SJSA1 (cell line): ENCODE data around the gene ASMTL. TPM values are rescaled to one million over a fixed set of nuclear protein-coding genes. Genes with fewer than 3 reads are reported as not detected.
"Not testable (repeated sequence)": the region's sequence is repeated elsewhere in the genome, so short reads cannot be mapped to it uniquely, and the experiment has no call there.

Experiments
- DNase-seq, 2 experiments: peaks; one replicate each; pipeline ENCODE4 v3.0.0-alpha.2; 2015 to 2020; ENCODE audit warnings: low spot score in 2 of 2, low read depth in 1 of 2
- H3K27ac ChIP-seq: fragments of 250-450 bp; sonication (Bioruptor Pico); 2 replicates; pipeline ENCODE4 v1.5.1; 2020; ENCODE audit warnings: mild to moderate bottlenecking, moderate library complexity
- H3K27me3 ChIP-seq: fragments of 250-450 bp; sonication (Bioruptor Pico); replicated peaks from 2 replicates; pipeline ENCODE4 v1.5.1; 2020; ENCODE audit warnings: mild to moderate bottlenecking, moderate library complexity
- H3K36me3 ChIP-seq: fragments of 250-450 bp; sonication (Bioruptor Pico); 2 replicates; pipeline ENCODE4 v1.5.1; 2020; ENCODE audit warnings: mild to moderate bottlenecking
- H3K4me1 ChIP-seq: fragments of 250-450 bp; sonication (Bioruptor Pico); replicated peaks from 2 replicates; pipeline ENCODE4 v1.6.1; 2021; ENCODE audit warnings: mild to moderate bottlenecking
- H3K4me3 ChIP-seq: fragments of 250-450 bp; sonication (Bioruptor Pico); 2 replicates; pipeline ENCODE4 v1.5.1; 2020; ENCODE audit warnings: mild to moderate bottlenecking
- H3K9me3 ChIP-seq: fragments of 250-450 bp; sonication (Bioruptor Pico); replicated peaks from 2 replicates; pipeline ENCODE4 v1.5.1; 2020; ENCODE audit warnings: mild to moderate bottlenecking
- total RNA-seq: library from RNA; depleted of rRNA; stranded (reverse); fragments of >200 nt; shearing (Covaris generic); gene quantifications from 2 replicates; pipeline ENCODE4 v1.2.3, GENCODE V29; 2014

ASMTL gene
- total RNA-seq, 1 experiment from 2014 or later: 10.0 TPM

DNA sequence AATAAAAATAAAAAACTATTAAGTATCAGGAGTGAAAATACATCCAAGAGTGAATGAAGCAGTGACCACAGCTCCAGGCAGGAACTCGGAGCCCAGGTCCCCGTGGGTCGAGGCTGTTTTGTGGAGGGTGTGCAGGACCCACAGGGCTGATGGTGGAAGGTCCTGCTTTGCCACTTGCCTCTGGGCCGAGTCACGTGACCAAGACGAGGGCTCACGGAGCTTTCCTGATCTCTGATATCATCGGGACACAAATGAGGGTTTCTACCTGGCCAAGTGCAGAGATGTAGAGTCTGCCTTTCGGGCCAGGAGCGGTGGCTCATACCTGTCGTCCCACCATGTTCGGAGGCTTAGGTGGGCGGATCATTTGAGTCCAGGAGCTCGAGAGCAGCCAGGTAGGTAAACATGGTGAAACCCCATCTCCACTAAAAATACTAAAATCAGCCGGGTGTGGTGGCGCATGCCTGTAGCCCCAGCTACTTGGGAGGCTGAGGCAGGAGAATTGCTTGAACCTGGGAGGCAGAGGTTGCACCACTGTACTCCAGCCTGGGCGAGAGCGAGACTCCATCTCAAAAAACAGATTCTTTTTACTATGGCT is 68.0 kb downstream of the ASMTL start:
- Histone ChIP-seq H3K27me3 (no peaks in the 10 kb centered on the region), H3K4me1 (peaks cover 7% of the 10 kb centered on the region), H3K9me3 (no peaks in the 10 kb centered on the region), H3K36me3 (peaks cover 77% of the 10 kb centered on the region), H3K4me3 (no peak overlapping the region), H3K27ac (no peak overlapping the region)
- DNase-seq: peak in 1 of 2 experiments; percentile 36

- H3K27me3 ChIP-seq: no peaks in the 10 kb centered on the region
- no peak for DNase-seq
These were observed 72.0 kb downstream of the ASMTL start for GRCh38 chrX:1380672-1381233.

DNA sequence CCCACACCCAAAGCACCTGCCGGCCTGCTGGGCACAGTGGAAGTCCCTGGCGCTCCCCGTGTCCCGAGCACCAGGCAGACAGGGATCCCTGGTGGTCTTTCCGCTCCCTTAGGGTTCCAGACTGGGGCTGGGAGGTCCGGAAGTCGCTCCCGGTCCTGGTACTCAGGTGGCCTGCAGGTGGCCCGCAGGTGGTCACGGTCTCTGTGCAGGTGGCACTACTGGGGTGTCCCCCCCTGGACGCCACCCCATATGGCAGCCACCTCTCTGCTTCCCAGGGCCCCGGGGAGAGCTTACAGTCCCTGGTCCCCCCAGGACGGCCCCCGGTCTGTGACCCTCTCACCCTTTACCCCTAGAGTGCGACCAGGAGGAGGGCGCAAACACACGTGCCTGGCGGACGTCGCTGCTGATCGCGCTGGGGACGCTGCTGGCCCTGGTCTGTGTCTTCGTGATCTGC is 74.4 kb downstream of the ASMTL start:
- Histone ChIP-seq H3K4me1 (0 out of 2 replicates have a peak, but pooled peaks cover under 1% of the 10 kb centered on the region), H3K27me3 (no peaks in the 10 kb centered on the region), H3K9me3 (no peaks in the 10 kb centered on the region), H3K36me3 (peaks cover 13% of the 10 kb centered on the region), H3K4me3 (no peak overlapping the region), H3K27ac (no peak overlapping the region)
- no peak for DNase-seq

More at GRCh38 chrX:1380672-1381233, 72.0 kb downstream of the ASMTL start:
- Histone ChIP-seq H3K4me1 (peaks cover 7% of the 10 kb centered on the region), H3K36me3 (peaks cover 37% of the 10 kb centered on the region), H3K27ac (no peak overlapping the region), H3K9me3 (no peaks in the 10 kb centered on the region), H3K4me3 (no peak overlapping the region)

DNA sequence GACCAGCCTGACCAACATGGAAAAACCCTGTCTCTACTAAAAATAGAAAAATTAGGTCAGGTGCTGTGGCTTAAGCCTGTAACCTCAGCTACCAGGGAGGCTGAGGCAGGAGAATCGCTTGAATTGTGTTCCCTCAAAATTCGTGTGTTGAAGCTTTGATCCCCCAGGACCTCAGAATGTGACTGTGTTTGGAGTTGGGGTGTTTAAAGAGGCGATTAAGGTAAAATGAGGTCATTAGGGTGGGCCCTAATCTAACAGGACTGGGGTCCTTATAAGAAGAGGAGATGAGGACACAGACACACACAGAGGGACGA is 84.4 kb downstream of the ASMTL start:
- H3K36me3 ChIP-seq: no peaks in the 10 kb centered on the region
- no peak overlapping the region for H3K27ac ChIP-seq
- no peak for DNase-seq
- no peak overlapping the region for H3K4me3 ChIP-seq
- H3K27me3 ChIP-seq: no peaks in the 10 kb centered on the region
- H3K9me3 ChIP-seq: no peaks in the 10 kb centered on the region
- H3K4me1 ChIP-seq: no peaks in the 10 kb centered on the region

DNA sequence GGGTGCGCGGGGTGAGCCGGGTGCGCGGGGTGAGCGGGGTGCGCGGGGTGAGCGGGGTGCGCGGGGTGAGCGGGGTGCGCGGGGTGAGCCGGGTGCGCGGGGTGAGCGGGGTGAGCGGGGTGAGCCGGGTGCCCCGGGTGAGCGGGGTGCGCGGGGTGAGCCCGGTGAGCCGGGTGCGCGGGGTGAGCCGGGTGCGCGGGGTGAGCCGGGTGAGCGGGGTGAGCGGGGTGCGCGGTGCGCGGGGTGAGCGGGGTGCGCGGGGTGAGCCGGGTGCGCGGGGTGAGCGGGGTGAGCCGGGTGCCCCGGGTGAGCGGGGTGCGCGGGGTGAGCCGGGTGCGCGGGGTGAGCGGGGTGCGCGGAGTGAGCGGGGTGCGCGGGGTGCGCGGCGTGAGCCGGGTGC is 86.3 kb downstream of the ASMTL start:
- H3K9me3 ChIP-seq, H3K36me3 ChIP-seq, DNase-seq, H3K27me3 ChIP-seq, H3K4me1 ChIP-seq, H3K4me3 ChIP-seq, H3K27ac ChIP-seq: not testable (repeated sequence)

DNA sequence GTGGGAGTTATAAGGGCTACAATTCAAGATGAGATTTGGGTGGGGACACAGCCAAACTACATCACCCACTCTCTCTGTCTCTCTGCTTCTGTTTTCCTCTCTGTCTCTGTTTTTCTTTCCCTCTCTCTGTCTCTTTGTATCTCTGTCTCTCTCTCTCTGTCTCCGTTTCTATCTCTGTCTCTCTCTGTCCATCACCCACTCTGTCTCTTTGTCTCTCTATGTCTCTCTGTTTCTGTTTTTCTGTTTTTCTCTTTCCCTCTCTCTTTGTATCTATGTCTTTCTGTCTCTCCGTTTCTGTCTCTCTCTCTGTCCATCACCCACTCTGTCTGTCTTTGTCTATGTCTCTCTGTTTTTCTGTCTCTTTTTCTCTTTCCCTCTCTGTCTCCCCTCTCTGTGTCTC is 90.8 kb downstream of the ASMTL start:
- H3K36me3 ChIP-seq: no peaks in the 10 kb centered on the region
- no peaks in the 10 kb centered on the region for H3K4me1 ChIP-seq
- no peak for DNase-seq
- H3K27me3 ChIP-seq: no peaks in the 10 kb centered on the region
- no peak overlapping the region for H3K27ac ChIP-seq
- no peaks in the 10 kb centered on the region for H3K9me3 ChIP-seq
- no peak overlapping the region for H3K4me3 ChIP-seq

DNA sequence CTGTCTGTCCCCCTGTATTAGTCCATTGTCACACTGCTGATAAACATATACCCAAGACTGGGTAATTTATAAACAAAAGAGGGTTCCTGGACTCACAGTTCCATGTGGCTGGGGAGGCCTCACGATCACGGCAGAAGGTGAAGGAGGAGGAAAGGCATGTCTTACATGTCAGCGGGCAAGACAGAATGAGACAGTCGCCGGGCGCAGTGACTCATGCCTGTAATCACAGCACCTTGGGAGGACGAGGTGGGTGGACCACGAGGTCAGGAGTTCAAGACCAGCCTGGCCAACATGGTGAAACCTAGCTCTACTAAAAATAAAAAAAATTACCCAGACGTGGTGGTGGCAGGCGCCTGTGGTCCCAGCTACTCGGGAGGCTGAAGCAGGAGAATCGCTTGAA is 91.4 kb downstream of the ASMTL start:
- Histone ChIP-seq H3K27me3 (no peaks in the 10 kb centered on the region), H3K4me3 (no peak overlapping the region), H3K36me3 (no peaks in the 10 kb centered on the region), H3K27ac (no peak overlapping the region), H3K9me3 (no peaks in the 10 kb centered on the region), H3K4me1 (no peaks in the 10 kb centered on the region)
- no peak for DNase-seq

- no peaks in the 10 kb centered on the region for H3K36me3 ChIP-seq
- no peak for DNase-seq
- H3K4me3 ChIP-seq: no peak overlapping the region
- H3K27me3 ChIP-seq: no peaks in the 10 kb centered on the region
- no peaks in the 10 kb centered on the region for H3K9me3 ChIP-seq
- H3K4me1 ChIP-seq: no peaks in the 10 kb centered on the region
- no peak overlapping the region for H3K27ac ChIP-seq
These were observed 92.5 kb downstream of the ASMTL start for GRCh38 chrX:1360171-1360570.

GRCh38 chrX:1359477-1359873 is 93.2 kb downstream of the ASMTL start:
- H3K36me3 ChIP-seq: no peaks in the 10 kb centered on the region
- H3K4me3 ChIP-seq: no peak overlapping the region
- H3K27me3 ChIP-seq: no peaks in the 10 kb centered on the region
- H3K9me3 ChIP-seq: no peaks in the 10 kb centered on the region
- DNase-seq: no peak
- no peak overlapping the region for H3K27ac ChIP-seq
- no peaks in the 10 kb centered on the region for H3K4me1 ChIP-seq

DNA sequence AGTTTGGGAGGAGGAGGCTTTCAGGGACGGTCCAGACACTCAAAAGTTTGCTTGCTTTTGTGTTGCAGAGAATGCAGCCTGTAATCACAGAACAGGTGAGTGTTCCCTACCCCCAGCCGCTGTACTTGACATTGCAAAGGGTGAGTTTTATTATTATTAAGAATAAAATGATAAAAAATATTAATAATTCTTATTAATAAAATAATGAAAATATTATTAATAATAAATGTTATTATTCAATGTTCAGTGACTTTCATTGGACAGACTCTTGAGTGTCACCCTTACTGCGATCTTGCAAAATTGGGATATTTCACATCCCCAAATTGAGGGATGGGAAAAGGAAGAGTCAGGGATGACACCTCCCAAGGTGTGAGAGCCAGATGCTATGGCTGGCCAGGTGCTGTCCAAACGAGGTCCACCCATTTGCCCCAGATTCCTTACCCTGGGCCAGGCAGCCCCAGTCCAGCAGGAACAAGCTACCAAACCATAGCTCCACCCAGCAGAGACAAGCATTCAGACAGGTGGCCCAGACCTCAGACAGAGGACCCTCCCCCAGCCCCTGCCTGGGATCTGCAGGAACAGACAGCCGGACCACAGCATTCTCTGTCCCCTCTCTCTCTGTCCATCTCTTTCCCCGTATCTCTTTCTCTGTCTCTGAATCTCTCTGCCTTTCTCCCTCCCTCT is 93.8 kb downstream of the ASMTL start:
- no peak overlapping the region for H3K27ac ChIP-seq
- H3K36me3 ChIP-seq: no peaks in the 10 kb centered on the region
- no peak overlapping the region for H3K4me3 ChIP-seq
- H3K4me1 ChIP-seq: no peaks in the 10 kb centered on the region
- DNase-seq: no peak
- no peaks in the 10 kb centered on the region for H3K27me3 ChIP-seq
- no peaks in the 10 kb centered on the region for H3K9me3 ChIP-seq

GRCh38 chrX:1357993-1358392 is 94.7 kb downstream of the ASMTL start:
- no peaks in the 10 kb centered on the region for H3K36me3 ChIP-seq
- H3K27ac ChIP-seq: no peak overlapping the region
- H3K9me3 ChIP-seq: no peaks in the 10 kb centered on the region
- H3K4me1 ChIP-seq: no peaks in the 10 kb centered on the region
- no peak for DNase-seq
- no peak overlapping the region for H3K4me3 ChIP-seq
- no peaks in the 10 kb centered on the region for H3K27me3 ChIP-seq

DNA sequence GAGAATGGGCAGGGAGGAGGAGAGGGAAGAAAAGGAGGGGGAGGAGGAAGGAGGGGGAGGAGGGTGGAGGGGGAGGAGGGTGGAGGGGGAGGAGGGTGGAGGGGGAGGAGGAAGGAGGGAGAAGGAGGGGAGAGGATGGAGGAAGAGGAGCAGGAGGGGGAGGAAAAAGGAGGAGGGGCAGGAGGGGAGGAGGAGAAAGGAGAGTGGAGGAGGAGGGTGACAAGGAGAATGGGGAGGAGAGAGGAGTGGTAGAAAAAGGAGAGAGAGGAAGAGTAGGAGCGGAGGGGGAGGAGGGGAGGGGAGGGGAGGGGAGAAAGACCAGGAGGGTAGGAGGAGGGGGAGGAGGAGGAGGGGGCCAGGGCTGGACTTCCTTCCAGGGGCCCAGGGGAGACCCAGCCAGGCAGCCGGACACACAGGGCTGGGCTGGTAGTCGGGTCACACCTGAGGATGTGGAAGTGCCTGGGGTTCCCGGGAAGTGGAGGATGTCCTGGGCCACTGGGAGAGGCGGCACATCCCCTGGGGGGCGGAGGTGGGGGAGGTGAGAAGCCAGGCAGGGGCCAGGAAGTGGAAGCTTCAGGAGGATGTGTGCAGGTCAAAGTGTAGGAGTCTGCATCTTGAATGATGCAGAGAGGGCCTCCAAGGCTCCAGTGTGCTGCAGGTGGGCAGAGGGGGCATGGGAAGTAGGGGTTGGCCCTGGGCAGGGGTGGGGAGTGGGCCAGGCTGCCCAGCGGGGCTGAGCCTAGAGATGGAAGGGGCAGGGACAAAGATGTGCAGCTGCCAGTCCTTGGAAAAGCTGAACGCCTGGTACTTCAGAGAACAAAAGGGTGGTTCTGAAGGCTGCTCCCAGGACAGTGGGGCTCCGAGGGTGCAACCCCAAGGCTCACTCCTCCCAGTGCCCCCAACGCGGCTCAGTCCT is 97.3 kb downstream of the ASMTL start:
- no peaks in the 10 kb centered on the region for H3K36me3 ChIP-seq
- DNase-seq: no peak
- H3K9me3 ChIP-seq: no peaks in the 10 kb centered on the region; the same call in 1 of the 2 replicates
- H3K4me3 ChIP-seq: no peak overlapping the region
- H3K27me3 ChIP-seq: no peaks in the 10 kb centered on the region
- H3K27ac ChIP-seq: no peak overlapping the region
- no peaks in the 10 kb centered on the region for H3K4me1 ChIP-seq

- H3K27ac ChIP-seq: no peak overlapping the region
- H3K4me3 ChIP-seq: no peak overlapping the region
- H3K36me3 ChIP-seq: no peaks in the 10 kb centered on the region
- no peaks in the 10 kb centered on the region; the same call in 1 of the 2 replicates for H3K9me3 ChIP-seq
- no peaks in the 10 kb centered on the region for H3K4me1 ChIP-seq
- DNase-seq: no peak
- H3K27me3 ChIP-seq: no peaks in the 10 kb centered on the region
These were observed 98.4 kb downstream of the ASMTL start for GRCh38 chrX:1354036-1355019.
